Stimulated activated memory B cell treated with anti-CD40 and anti-IgM and Interleukin-4, amounts not matched to agents 10 μg/mL and 1 μg/mL and 100 μg/mL, for 72 hours (primary cell): ENCODE measurements around the gene TCF23.
A peak's percentile ranks its signal among the peaks of the same experiment; 100 is the strongest.
"Not testable (repeated sequence)": the region's sequence is repeated elsewhere in the genome, so short reads cannot be mapped to it uniquely, and the experiment has no call there.

Source experiments
- ATAC-seq: fragments of 150-1000 bp; cut with Tn5 transposase; 2 replicates; pipeline ENCODE4 v1.10.0; 2021
- H3K27ac Mint-ChIP-seq: one replicate; pipeline ENCODE4 v1.8.0; 2022; ENCODE audit warnings: mild to moderate bottlenecking, mixed read lengths
- H3K27me3 Mint-ChIP-seq: one replicate; pipeline ENCODE4 v1.8.0; 2022; ENCODE audit warnings: mixed read lengths
- H3K36me3 Mint-ChIP-seq: one replicate; pipeline ENCODE4 v1.8.0; 2022; ENCODE audit warnings: mixed read lengths
- H3K4me1 Mint-ChIP-seq: one replicate; pipeline ENCODE4 v1.8.0; 2022; ENCODE audit warnings: mixed read lengths
- H3K4me3 Mint-ChIP-seq: one replicate; pipeline ENCODE4 v1.8.0; 2022; ENCODE audit warnings: mild to moderate bottlenecking, moderate library complexity, mixed read lengths
- H3K9me3 Mint-ChIP-seq: one replicate; pipeline ENCODE4 v1.8.0; 2022; ENCODE audit warnings: mixed read lengths

TCF23 gene

DNA sequence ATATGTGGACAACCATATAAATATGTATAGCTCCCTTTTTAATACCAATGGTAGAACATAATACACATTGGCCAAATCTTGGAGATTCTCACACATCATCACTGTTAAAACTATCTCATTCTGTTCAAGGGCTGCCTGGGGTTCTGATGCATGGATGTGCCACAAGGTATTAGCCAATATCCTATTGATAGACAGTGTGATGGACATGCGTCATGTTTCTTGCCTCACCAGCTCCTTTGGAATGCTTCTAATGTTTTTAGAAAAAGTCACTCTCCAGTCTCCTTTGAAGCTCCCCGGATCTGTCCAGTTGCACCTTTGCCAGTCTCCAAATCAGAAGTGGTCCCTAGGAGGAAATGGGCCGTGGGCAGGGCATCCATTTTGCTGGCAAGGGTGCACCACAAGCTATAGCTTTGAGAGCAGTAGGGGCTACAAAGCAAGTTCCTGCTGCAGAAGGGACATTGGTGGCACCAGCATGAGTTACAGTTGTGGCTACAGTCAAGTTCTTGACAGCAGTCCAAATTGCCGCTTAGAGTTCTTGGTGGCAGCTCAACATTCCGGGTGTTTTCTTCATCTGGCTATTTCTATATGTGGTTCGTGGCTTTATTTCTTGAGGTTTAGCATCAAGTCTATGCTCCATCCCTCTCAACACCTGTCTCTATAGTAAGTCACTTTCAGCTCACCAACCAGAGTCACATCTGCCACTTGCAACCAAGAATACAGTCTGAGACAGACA lies 38.0 kb downstream of the TCF23 start:
- Mint-ChIP-seq H3K4me3 (no peak overlapping the region), H3K9me3 (no peaks in the 10 kb centered on the region), H3K36me3 (no peaks in the 10 kb centered on the region), H3K27ac (no peak overlapping the region), H3K4me1 (no peaks in the 10 kb centered on the region), H3K27me3 (peaks cover 22% of the 10 kb centered on the region)
- no peak for ATAC-seq

DNA sequence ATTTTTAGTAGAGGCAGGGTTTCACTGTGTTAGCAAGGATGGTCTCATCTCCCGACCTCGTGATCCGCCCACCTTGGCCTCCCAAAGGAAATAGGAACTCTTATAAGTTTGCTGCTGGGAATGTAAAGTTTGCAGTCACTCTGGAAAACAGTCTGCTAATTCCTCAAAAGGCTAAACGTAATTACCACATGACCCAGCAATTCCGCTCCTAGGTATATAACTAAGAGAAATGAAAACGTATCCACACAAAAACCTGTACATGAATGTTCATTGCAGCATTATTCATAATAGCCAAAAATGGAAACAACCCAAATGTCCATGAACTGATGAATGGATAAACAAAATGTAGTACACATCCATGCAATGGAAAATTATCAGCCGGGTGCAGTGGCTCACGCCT lies 41.2 kb downstream of the TCF23 start:
- no peak for ATAC-seq
- Mint-ChIP-seq H3K4me1 (peaks cover 6% of the 10 kb centered on the region), H3K36me3 (no peaks in the 10 kb centered on the region), H3K4me3 (no peak overlapping the region), H3K9me3 (no peaks in the 10 kb centered on the region), H3K27me3 (peaks cover 14% of the 10 kb centered on the region), H3K27ac (no peak overlapping the region)

- H3K27me3 Mint-ChIP-seq: peaks cover 14% of the 10 kb centered on the region
- ATAC-seq: peak; percentile 72
- no peaks in the 10 kb centered on the region for H3K36me3 Mint-ChIP-seq
- no peaks in the 10 kb centered on the region for H3K9me3 Mint-ChIP-seq
- H3K4me1 Mint-ChIP-seq: peaks cover 6% of the 10 kb centered on the region
- H3K27ac Mint-ChIP-seq: no peak overlapping the region
- no peak overlapping the region for H3K4me3 Mint-ChIP-seq
These were observed 42.4 kb downstream of the TCF23 start for GRCh38 chr2:27191070-27191829.

GRCh38 chr2:27194538-27195354 lies 45.9 kb downstream of the TCF23 start:
- Mint-ChIP-seq H3K4me1 (peaks cover 6% of the 10 kb centered on the region), H3K36me3 (peaks cover 13% of the 10 kb centered on the region), H3K4me3 (no peak overlapping the region), H3K9me3 (no peaks in the 10 kb centered on the region), H3K27me3 (peaks cover 14% of the 10 kb centered on the region), H3K27ac (no peak overlapping the region)
- ATAC-seq: no peak

GRCh38 chr2:27195799-27196198 lies 47.0 kb downstream of the TCF23 start:
- not testable (repeated sequence) for ATAC-seq, H3K4me3 Mint-ChIP-seq, H3K4me1 Mint-ChIP-seq, H3K9me3 Mint-ChIP-seq, H3K27ac Mint-ChIP-seq
- Mint-ChIP-seq H3K27me3 (peaks cover 14% of the 10 kb centered on the region), H3K36me3 (peaks cover 20% of the 10 kb centered on the region)

DNA sequence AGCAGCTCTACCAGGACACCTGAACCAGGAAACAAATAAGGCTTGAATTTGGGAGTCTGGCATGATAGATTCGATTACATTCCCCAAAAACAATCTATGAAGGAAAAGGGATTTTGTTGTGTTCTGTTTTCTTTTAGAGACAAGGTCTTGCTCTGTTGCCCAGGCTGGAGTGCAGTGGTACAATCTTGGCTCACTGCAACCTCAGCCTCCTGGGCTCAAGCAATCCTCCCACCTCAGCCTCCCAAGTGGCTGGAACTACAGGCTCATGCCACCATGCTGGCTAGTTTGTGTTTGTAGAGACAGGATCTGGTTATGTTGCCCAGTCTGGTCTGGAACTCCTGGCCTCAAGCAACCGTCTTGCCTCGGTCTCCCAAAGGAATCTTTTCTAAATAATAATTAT lies 49.3 kb downstream of the TCF23 start:
- not testable (repeated sequence) for H3K4me3 Mint-ChIP-seq, H3K27me3 Mint-ChIP-seq, ATAC-seq, H3K4me1 Mint-ChIP-seq, H3K9me3 Mint-ChIP-seq, H3K27ac Mint-ChIP-seq
- H3K36me3 Mint-ChIP-seq: peaks cover 33% of the 10 kb centered on the region

DNA sequence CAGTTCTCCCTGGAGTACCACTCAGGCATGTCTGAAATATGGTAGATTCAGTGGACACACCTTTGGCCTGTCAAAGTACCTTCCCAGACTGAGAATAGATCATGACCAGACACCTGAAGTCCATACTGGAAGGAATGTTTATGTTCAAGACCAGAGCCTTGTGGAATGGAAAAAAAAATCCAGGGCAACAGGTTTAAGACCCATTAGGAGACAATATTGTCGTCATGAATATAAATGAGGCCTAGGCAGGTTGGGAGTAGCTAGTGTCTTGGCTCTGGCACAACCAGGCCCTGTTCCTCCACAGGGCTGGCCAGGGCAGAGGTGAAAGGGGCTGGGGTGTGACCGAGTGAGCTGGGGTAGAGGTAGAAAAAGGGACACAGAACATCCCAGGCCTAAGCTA lies 49.8 kb downstream of the TCF23 start:
- Mint-ChIP-seq H3K27ac (no peak overlapping the region), H3K36me3 (peaks cover 39% of the 10 kb centered on the region), H3K4me3 (no peak overlapping the region), H3K27me3 (peaks cover 2% of the 10 kb centered on the region), H3K9me3 (no peaks in the 10 kb centered on the region), H3K4me1 (peaks cover under 1% of the 10 kb centered on the region)
- ATAC-seq: no peak

- Mint-ChIP-seq H3K4me3 (no peak overlapping the region), H3K27ac (no peak overlapping the region), H3K27me3 (no peaks in the 10 kb centered on the region), H3K9me3 (no peaks in the 10 kb centered on the region), H3K36me3 (peaks cover 39% of the 10 kb centered on the region), H3K4me1 (no peaks in the 10 kb centered on the region)
- no peak for ATAC-seq
These were observed 50.4 kb downstream of the TCF23 start for GRCh38 chr2:27199241-27199640.

- H3K4me3 Mint-ChIP-seq: no peak overlapping the region
- H3K9me3 Mint-ChIP-seq: no peaks in the 10 kb centered on the region
- no peaks in the 10 kb centered on the region for H3K4me1 Mint-ChIP-seq
- ATAC-seq: no peak
- no peaks in the 10 kb centered on the region for H3K27me3 Mint-ChIP-seq
- H3K27ac Mint-ChIP-seq: no peak overlapping the region
- H3K36me3 Mint-ChIP-seq: peaks cover 61% of the 10 kb centered on the region
These were observed 52.9 kb downstream of the TCF23 start for GRCh38 chr2:27201675-27202074.

DNA sequence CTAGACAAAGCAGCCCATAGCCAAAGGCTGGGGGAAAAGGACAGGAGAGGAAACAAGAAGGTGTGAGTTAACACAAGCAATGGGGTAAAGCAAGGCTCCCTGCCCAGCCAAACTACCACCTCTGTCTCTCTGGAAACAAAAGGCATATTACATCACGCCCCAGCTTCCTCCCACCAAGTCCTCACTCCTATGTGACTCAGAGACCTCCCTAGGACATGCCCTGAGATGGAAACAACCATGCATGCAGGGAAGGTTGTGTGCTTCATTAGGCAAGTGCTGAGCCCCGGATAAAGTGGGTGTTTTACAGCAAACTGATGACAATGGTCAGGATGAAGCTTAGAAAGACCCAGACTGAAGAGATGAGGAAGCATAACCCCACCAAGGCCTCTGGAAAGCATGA lies 54.0 kb downstream of the TCF23 start:
- no peak overlapping the region for H3K4me3 Mint-ChIP-seq
- peaks cover 69% of the 10 kb centered on the region for H3K36me3 Mint-ChIP-seq

DNA sequence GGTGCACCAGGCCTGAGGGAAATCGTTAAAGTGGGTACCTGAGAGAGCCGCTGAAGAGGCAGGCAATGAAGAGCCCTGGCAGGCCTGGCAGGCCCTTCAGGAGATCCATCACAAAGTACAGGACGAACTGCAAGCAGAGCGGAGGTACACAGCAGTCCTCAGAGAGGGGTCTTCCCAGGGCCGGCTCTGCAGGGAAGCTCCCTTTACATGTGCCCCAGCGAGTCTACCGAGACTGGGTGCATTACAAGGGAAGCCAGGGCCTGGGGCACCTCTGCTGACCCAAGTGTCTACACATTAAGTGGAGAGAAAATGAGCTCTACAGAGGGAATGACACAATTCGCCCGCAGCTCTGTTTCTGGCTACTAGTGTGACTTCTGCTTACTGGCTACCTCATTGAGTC lies 54.9 kb downstream of the TCF23 start:
- no peaks in the 10 kb centered on the region for H3K4me1 Mint-ChIP-seq
- no peaks in the 10 kb centered on the region for H3K27me3 Mint-ChIP-seq
- H3K27ac Mint-ChIP-seq: no peak overlapping the region
- H3K4me3 Mint-ChIP-seq: no peak overlapping the region
- no peaks in the 10 kb centered on the region for H3K9me3 Mint-ChIP-seq
- H3K36me3 Mint-ChIP-seq: peaks cover 70% of the 10 kb centered on the region
- no peak for ATAC-seq

More for the DNA sequence above, 54.0 kb downstream of the TCF23 start:
- no peaks in the 10 kb centered on the region for H3K27me3 Mint-ChIP-seq
- no peaks in the 10 kb centered on the region for H3K9me3 Mint-ChIP-seq
- ATAC-seq: no peak
- no peak overlapping the region for H3K27ac Mint-ChIP-seq
- no peaks in the 10 kb centered on the region for H3K4me1 Mint-ChIP-seq

DNA sequence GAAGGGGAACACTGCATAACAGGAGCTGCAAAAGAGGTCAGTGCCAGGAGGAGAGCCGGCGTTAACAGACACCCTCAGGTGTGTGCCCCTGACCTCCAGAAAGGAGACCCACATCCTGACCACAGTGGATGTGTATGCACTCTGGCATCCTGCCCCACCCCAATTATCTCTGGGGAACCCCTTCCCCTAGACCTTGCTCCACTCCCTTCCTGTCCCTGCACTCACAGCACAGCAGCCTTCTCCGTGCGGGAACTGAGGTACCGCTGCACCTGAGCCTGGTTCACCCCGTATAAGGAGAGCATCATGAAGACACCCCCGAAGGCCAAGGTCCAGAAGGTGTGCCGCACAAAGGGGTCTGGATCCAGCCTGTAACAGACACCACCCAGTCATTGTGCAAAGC lies 55.8 kb downstream of the TCF23 start:
- no peak overlapping the region for H3K27ac Mint-ChIP-seq

DNA sequence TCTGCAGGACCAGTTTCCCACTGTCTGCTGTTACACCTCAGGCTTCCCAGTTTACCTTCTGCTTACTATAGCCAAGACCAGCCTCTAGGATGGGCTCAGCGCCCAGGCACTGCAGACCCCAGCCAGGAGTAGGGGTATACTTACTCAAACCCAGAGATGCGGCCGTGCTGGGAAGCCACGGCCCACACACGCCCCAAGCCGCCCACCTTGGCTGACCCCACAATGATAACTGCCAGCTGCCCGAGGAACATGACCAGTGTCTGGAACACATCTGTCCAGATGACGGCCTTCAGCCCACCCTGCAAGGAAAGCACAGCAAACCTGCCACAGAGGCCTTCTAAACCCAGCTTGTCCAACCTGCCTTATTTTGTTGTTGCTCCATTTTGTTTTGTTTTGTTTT lies 56.4 kb downstream of the TCF23 start:
- peaks cover 10% of the 10 kb centered on the region for H3K4me1 Mint-ChIP-seq
- peaks cover 67% of the 10 kb centered on the region for H3K36me3 Mint-ChIP-seq
- no peaks in the 10 kb centered on the region for H3K27me3 Mint-ChIP-seq
- H3K9me3 Mint-ChIP-seq: no peaks in the 10 kb centered on the region
- H3K27ac Mint-ChIP-seq: no peak overlapping the region
- no peak overlapping the region for H3K4me3 Mint-ChIP-seq
- no peak for ATAC-seq

More for the DNA sequence above, 55.8 kb downstream of the TCF23 start:
- peaks cover 68% of the 10 kb centered on the region for H3K36me3 Mint-ChIP-seq
- peaks cover 4% of the 10 kb centered on the region for H3K4me1 Mint-ChIP-seq
- no peak for ATAC-seq
- H3K9me3 Mint-ChIP-seq: no peaks in the 10 kb centered on the region
- H3K27me3 Mint-ChIP-seq: no peaks in the 10 kb centered on the region
- no peak overlapping the region for H3K4me3 Mint-ChIP-seq

GRCh38 chr2:27206346-27206745 lies 57.5 kb downstream of the TCF23 start:
- Mint-ChIP-seq H3K4me1 (peaks cover 15% of the 10 kb centered on the region), H3K27ac (no peak overlapping the region), H3K9me3 (no peaks in the 10 kb centered on the region), H3K36me3 (peaks cover 64% of the 10 kb centered on the region), H3K27me3 (no peaks in the 10 kb centered on the region), H3K4me3 (no peak overlapping the region)
- ATAC-seq: no peak
